Liver (tissue), 9 donors: ENCODE data around the gene NFYC. TPM values are rescaled to one million over a fixed set of nuclear protein-coding genes. Genes with fewer than 3 reads are reported as not detected.
"Not testable (repeated sequence)": the region's sequence is repeated elsewhere in the genome, so short reads cannot be mapped to it uniquely, and the experiment has no call there.

Experiments
- DNase-seq: peaks from one replicate; pipeline ENCODE4 v3.0.0-alpha.2; 2017; ENCODE audit warnings: low spot score
- H3K27ac ChIP-seq, 2 donors: one replicate each; pipeline ENCODE4 v1.7.0; 2013; ENCODE audit warnings: inconsistent platforms in 2 of 2, low read length in 2 of 2, control low read depth in 1 of 2, low read depth in 1 of 2, mild to moderate bottlenecking in 1 of 2
- H3K27me3 ChIP-seq, 4 donors: one replicate each; pipeline versions ENCODE4 v1.6.1 to v1.7.0; 2013; ENCODE audit warnings: low read length in 3 of 4, inconsistent platforms in 1 of 4, mild to moderate bottlenecking in 1 of 4, moderate library complexity in 1 of 4; ENCODE audit not compliant: control insufficient read depth in 4 of 4, insufficient read depth in 4 of 4
- H3K36me3 ChIP-seq, 4 donors: one replicate each; pipeline versions ENCODE4 v1.6.1 to v1.7.0; 2013; ENCODE audit warnings: low read length in 3 of 4, mild to moderate bottlenecking in 3 of 4, low read depth in 1 of 4, moderate library complexity in 1 of 4; ENCODE audit not compliant: control insufficient read depth in 4 of 4, insufficient read depth in 3 of 4
- H3K4me1 ChIP-seq, 4 donors: one replicate each; pipeline versions ENCODE4 v1.6.1 to v1.7.0; 2013; ENCODE audit warnings: low read length in 3 of 4, mild to moderate bottlenecking in 3 of 4, moderate library complexity in 1 of 4; ENCODE audit not compliant: control insufficient read depth in 4 of 4, insufficient read depth in 4 of 4
- H3K4me3 ChIP-seq, 3 donors: one replicate each; pipeline versions ENCODE4 v1.6.1 to v1.7.0; 2013; ENCODE audit warnings: low read length in 3 of 3, control low read depth in 1 of 3, low read depth in 1 of 3, mild to moderate bottlenecking in 1 of 3
- H3K9ac ChIP-seq, 2 donors: one replicate each; pipeline ENCODE4 v1.7.0; 2013; ENCODE audit warnings: low read length in 2 of 2, mild to moderate bottlenecking in 2 of 2, moderate library complexity in 2 of 2, control low read depth in 1 of 2, low read depth in 1 of 2
- H3K9me3 ChIP-seq, 4 donors: one replicate each; pipeline versions ENCODE4 v1.6.1 to v1.7.0; 2013; ENCODE audit warnings: low read length in 3 of 4; ENCODE audit not compliant: control insufficient read depth in 4 of 4
- EGR1 ChIP-seq, 2 donors: IDR thresholded peaks; 2 replicates each; pipeline ENCODE4 v1.6.1; 2016 to 2018; ENCODE audit warnings: antibody characterized with exemption in 2 of 2, low read depth in 2 of 2
- FOXA1 ChIP-seq: IDR thresholded peaks from 2 replicates; pipeline ENCODE4 v1.6.1; 2016; ENCODE audit warnings: antibody characterized with exemption
- GABPA ChIP-seq, 2 donors: IDR thresholded peaks in 1 of 2; conservative IDR thresholded peaks in 1 of 2; 2 replicates each; pipeline ENCODE4 v1.6.1; 2016; ENCODE audit warnings: antibody characterized with exemption in 2 of 2, mild to moderate bottlenecking in 1 of 2, moderate library complexity in 1 of 2
- HNF4G ChIP-seq: IDR thresholded peaks from 2 replicates; pipeline ENCODE4 v1.6.1; 2016; ENCODE audit warnings: antibody characterized with exemption
- RAD21 ChIP-seq, 2 donors: IDR thresholded peaks; 2 replicates each; pipeline ENCODE4 v1.6.1; 2016; ENCODE audit warnings: antibody characterized with exemption in 2 of 2, mild to moderate bottlenecking in 2 of 2
- SP1 ChIP-seq: IDR thresholded peaks from 2 replicates; pipeline ENCODE4 v1.6.1; 2018; ENCODE audit warnings: antibody characterized with exemption, mild to moderate bottlenecking
- YY1 ChIP-seq: IDR thresholded peaks from 2 replicates; pipeline ENCODE4 v1.6.1; 2016; ENCODE audit warnings: antibody characterized with exemption, mild to moderate bottlenecking
- WGBS: extraction: QIAGEN DNeasy Blood & Tissue Kit; methylation state at CpG from one replicate; pipeline ENCODE4 v1.1.7; 2013; 5-methylcytosine and 5-hydroxymethylcytosine counted together
- polyA plus RNA-seq, 2 donors: library from polyadenylated mRNA; stranded (reverse) in 1 of 2; unstranded in 1 of 2; fragments of 200-250 nt in 1 of 2; fragments of >200 nt in 1 of 2; fragmentation: Nextera tagmentation in 1 of 2; extraction: Ambion mirVana in 1 of 2; gene quantifications; one replicate each; pipeline versions ENCODE4 v1.2.1 to v1.2.3, GENCODE V29; 2013 to 2015
- total RNA-seq, 2 donors: library from RNA; depleted of rRNA; stranded (reverse); fragments of >200 nt; gene quantifications; one replicate each; pipeline ENCODE4 v1.2.3, GENCODE V29; 2014
- TF ChIP-seq, protein P1 (sequence below): fragments of 150-350 bp; IDR thresholded peaks from 2 replicates; pipeline ENCODE4 v1.5.1; 2017; ENCODE audit warnings: improper control_type of control experiment, low read depth, low read length; ENCODE audit not compliant: missing input control
- TF ChIP-seq, protein P2 (sequence below): IDR thresholded peaks from 2 replicates; pipeline ENCODE4 v1.6.1; 2016; ENCODE audit warnings: antibody characterized with exemption
- TF ChIP-seq, protein P3 (sequence below): IDR thresholded peaks from 2 replicates; pipeline ENCODE4 v1.6.1; 2016; ENCODE audit warnings: antibody characterized with exemption
- donor health status: healthy.
- donor health status: healthy.
- donor health status: healthy.
- donor health status: healthy.
- donor health status: healthy.

The NFYC gene
- total and polyA plus RNA-seq, 4 donors = 18.3 to 28.1 (median 26.8) TPM

DNA sequence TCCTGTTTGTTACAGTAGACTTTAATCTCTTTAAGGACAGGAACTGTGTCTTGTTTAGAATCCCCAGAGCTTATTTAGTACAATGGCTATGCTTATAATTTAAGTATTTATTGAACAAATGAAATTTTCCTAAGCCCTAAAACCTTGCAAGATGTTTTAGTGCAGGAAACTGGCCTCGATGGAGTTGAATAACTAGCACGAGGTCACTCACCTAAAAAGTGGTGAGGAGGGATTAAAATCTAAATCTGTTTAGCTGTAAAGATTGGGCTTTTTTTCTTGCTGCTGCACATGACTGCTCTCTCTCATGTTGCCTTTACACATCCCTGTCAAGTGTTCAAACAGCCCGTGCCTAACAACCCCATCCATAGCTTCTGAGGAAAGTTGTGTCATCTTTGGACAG is 10.2 kb downstream of the NFYC start:
- TF ChIP-seq EGR1 (IDR thresholded peaks at IDR 0.05; ENCODE audit: low read depth in 2 of 2) = no peak
- no peak for TF ChIP-seq FOXA1
- TF ChIP-seq, protein P1, sequence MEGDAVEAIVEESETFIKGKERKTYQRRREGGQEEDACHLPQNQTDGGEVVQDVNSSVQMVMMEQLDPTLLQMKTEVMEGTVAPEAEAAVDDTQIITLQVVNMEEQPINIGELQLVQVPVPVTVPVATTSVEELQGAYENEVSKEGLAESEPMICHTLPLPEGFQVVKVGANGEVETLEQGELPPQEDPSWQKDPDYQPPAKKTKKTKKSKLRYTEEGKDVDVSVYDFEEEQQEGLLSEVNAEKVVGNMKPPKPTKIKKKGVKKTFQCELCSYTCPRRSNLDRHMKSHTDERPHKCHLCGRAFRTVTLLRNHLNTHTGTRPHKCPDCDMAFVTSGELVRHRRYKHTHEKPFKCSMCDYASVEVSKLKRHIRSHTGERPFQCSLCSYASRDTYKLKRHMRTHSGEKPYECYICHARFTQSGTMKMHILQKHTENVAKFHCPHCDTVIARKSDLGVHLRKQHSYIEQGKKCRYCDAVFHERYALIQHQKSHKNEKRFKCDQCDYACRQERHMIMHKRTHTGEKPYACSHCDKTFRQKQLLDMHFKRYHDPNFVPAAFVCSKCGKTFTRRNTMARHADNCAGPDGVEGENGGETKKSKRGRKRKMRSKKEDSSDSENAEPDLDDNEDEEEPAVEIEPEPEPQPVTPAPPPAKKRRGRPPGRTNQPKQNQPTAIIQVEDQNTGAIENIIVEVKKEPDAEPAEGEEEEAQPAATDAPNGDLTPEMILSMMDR = no peak
- no peak for TF ChIP-seq RAD21 (IDR thresholded peaks at IDR 0.05)
- TF ChIP-seq, protein P2, sequence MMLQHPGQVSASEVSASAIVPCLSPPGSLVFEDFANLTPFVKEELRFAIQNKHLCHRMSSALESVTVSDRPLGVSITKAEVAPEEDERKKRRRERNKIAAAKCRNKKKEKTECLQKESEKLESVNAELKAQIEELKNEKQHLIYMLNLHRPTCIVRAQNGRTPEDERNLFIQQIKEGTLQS = no peak
- no peak for TF ChIP-seq GABPA (IDR thresholded peaks at IDR 0.05 in 1 of 2, conservative IDR thresholded peaks at IDR 0.05 in 1 of 2)
- no peak for TF ChIP-seq SP1
- TF ChIP-seq, protein P3, sequence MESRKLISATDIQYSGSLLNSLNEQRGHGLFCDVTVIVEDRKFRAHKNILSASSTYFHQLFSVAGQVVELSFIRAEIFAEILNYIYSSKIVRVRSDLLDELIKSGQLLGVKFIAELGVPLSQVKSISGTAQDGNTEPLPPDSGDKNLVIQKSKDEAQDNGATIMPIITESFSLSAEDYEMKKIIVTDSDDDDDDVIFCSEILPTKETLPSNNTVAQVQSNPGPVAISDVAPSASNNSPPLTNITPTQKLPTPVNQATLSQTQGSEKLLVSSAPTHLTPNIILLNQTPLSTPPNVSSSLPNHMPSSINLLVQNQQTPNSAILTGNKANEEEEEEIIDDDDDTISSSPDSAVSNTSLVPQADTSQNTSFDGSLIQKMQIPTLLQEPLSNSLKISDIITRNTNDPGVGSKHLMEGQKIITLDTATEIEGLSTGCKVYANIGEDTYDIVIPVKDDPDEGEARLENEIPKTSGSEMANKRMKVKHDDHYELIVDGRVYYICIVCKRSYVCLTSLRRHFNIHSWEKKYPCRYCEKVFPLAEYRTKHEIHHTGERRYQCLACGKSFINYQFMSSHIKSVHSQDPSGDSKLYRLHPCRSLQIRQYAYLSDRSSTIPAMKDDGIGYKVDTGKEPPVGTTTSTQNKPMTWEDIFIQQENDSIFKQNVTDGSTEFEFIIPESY = no peak
- Histone ChIP-seq H3K36me3 (no peaks in the 10 kb centered on the region), H3K4me3 (no peak overlapping the region), H3K9ac (no peak overlapping the region), H3K27ac (no peak overlapping the region), H3K27me3 (no peaks in the 10 kb centered on the region), H3K9me3 (no peaks in the 10 kb centered on the region), H3K4me1 (peaks cover 0 to 36% (median 22%) of the 10 kb centered on the region in 4 donors)
- WGBS = 65% methylated on average over 3 of the region's 3 CpGs
- no peak for DNase-seq

DNA sequence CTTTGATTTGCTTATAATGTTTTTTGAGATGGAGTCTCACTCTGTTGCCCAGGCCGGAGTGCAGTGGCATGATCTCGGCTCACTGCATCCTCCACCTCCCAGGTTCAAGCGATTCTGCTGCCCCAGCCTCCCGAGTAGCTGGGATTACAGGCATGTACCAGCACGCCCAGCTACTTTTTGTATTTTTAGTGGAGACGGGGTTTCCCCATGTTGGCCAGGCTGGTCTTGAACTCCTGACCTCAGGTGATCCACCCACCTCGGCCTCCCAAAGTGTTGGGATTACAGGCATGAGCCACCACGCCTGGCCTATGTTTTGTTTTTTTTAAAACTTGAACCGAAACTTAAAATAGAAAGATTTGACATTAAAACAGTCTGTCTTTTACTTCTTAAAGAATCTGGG is 11.3 kb downstream of the NFYC start:
- H3K27ac ChIP-seq, H3K9ac ChIP-seq, H3K36me3 ChIP-seq, DNase-seq, H3K27me3 ChIP-seq, H3K4me3 ChIP-seq, H3K9me3 ChIP-seq: not testable (repeated sequence)
- peaks cover 0 to 33% (median 21%) of the 10 kb centered on the region in 4 donors for H3K4me1 ChIP-seq
- 84% methylated on average over 9 of the region's 9 CpGs for WGBS

DNA sequence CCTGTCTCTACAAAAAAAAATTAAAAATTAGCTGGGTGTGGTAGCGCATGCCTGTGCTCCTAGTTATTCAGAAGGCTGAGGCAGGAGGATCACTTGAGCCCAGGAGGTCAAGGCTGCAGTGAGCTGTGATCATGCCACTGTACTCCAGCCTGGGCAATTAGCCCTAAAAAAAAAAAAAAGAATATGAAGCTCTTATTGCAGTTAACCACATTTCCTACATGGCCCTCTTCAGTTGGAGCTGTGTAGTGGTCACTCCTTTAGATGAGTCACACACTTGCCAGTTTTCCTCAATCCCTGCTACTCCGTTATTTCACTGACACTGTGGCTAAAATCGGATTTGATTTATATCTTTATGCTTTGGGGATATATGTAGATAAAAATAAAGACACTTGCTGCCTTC is 11.8 kb downstream of the NFYC start:
- TF ChIP-seq GABPA (IDR thresholded peaks at IDR 0.05 in 1 of 2, conservative IDR thresholded peaks at IDR 0.05 in 1 of 2) = no peak
- TF ChIP-seq HNF4G = no peak
- no peak for TF ChIP-seq YY1
- H3K4me1 ChIP-seq = peaks cover 0 to 38% (median 25%) of the 10 kb centered on the region in 4 donors
- 93% methylated on average over 3 of the region's 3 CpGs for WGBS

More for the DNA sequence above, 11.8 kb downstream of the NFYC start:
- peak overlapping the region in 1 of 2 donors; percentile 4 for H3K27ac ChIP-seq
- no peaks in the 10 kb centered on the region for H3K36me3 ChIP-seq
- no peak overlapping the region for H3K9ac ChIP-seq
- no peak for DNase-seq
- no peaks in the 10 kb centered on the region for H3K27me3 ChIP-seq
- no peak overlapping the region for H3K4me3 ChIP-seq
- H3K9me3 ChIP-seq = no peaks in the 10 kb centered on the region
